Measurements from ENCODE around the gene PPARA.

DNA sequence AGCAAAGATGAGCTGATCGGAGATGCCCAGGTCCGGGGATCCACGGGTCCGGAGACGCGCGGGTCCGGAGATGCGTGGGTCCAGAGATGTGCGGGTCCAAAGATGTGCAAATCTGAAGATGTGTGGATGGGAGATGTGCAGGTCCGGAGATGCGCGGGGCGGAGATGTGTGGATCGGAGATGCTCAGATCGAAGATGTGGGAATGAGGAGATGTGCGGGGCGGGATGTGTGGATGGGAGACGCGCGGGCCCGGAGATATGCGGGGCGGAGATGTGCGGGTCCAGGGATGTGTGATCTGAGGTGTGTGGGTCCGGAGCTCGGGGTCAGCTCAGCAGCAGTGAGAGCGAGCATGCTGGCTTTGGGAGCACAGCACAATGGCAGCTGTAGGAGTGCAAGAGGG lies 64.3 kb downstream of the PPARA start:
- no peak for TF ChIP-seq POLR2A (IDR thresholded peaks at IDR 0.05; ENCODE audit: low read depth, low read length)
- TF ChIP-seq TAF1 (IDR thresholded peaks at IDR 0.05; ENCODE audit: borderline replicate concordance, low read depth, low read length): no peak
- no peak for TF ChIP-seq POLR2AphosphoS5 (IDR thresholded peaks at IDR 0.05; ENCODE audit: low read depth, low read length)

Measured in GM12892 (cell line).